AG09309 (cell line): Measurements from ENCODE around the gene CLEC10A.

Experiments used
- DNase-seq: peaks from one replicate; pipeline ENCODE4 v3.0.0-alpha.2; 2010; ENCODE audit warnings: low read depth
- H3K4me3 ChIP-seq: 2 replicates; pipeline ENCODE4 v1.5.1; 2011; ENCODE audit warnings: mild to moderate bottlenecking, low read depth, low read length, moderate library complexity; ENCODE audit not compliant: control insufficient read depth
- TF ChIP-seq, protein P1 (sequence below): IDR thresholded peaks from 2 replicates; pipeline ENCODE4 v1.5.1; 2011; ENCODE audit warnings: mild to moderate bottlenecking, low read depth, low read length, inconsistent platforms; ENCODE audit not compliant: insufficient read depth, control insufficient read depth; ENCODE audit errors: missing control alignments

The CLEC10A gene

DNA sequence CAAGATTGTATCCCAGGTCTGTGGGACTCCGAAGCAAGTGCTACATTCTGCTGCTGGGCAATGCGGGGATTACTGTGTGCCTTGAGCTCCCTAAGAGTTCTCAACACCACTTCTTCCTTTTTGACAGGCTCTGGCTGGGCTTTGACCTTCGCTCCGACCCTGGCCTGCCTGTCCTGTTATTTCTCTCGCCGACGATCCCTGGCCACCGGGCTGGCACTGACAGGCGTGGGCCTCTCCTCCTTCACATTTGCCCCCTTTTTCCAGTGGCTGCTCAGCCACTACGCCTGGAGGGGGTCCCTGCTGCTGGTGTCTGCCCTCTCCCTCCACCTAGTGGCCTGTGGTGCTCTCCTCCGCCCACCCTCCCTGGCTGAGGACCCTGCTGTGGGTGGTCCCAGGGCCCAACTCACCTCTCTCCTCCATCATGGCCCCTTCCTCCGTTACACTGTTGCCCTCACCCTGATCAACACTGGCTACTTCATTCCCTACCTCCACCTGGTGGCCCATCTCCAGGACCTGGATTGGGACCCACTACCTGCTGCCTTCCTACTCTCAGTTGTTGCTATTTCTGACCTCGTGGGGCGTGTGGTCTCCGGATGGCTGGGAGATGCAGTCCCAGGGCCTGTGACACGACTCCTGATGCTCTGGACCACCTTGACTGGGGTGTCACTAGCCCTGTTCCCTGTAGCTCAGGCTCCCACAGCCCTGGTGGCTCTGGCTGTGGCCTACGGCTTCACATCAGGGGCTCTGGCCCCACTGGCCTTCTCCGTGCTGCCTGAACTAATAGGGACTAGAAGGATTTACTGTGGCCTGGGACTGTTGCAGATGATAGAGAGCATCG is 41.8 kb downstream of the CLEC10A start:
- TF ChIP-seq, protein P1, sequence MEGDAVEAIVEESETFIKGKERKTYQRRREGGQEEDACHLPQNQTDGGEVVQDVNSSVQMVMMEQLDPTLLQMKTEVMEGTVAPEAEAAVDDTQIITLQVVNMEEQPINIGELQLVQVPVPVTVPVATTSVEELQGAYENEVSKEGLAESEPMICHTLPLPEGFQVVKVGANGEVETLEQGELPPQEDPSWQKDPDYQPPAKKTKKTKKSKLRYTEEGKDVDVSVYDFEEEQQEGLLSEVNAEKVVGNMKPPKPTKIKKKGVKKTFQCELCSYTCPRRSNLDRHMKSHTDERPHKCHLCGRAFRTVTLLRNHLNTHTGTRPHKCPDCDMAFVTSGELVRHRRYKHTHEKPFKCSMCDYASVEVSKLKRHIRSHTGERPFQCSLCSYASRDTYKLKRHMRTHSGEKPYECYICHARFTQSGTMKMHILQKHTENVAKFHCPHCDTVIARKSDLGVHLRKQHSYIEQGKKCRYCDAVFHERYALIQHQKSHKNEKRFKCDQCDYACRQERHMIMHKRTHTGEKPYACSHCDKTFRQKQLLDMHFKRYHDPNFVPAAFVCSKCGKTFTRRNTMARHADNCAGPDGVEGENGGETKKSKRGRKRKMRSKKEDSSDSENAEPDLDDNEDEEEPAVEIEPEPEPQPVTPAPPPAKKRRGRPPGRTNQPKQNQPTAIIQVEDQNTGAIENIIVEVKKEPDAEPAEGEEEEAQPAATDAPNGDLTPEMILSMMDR = no peak
- H3K4me3 ChIP-seq = no peak overlapping the region
- DNase-seq = no peak

DNA sequence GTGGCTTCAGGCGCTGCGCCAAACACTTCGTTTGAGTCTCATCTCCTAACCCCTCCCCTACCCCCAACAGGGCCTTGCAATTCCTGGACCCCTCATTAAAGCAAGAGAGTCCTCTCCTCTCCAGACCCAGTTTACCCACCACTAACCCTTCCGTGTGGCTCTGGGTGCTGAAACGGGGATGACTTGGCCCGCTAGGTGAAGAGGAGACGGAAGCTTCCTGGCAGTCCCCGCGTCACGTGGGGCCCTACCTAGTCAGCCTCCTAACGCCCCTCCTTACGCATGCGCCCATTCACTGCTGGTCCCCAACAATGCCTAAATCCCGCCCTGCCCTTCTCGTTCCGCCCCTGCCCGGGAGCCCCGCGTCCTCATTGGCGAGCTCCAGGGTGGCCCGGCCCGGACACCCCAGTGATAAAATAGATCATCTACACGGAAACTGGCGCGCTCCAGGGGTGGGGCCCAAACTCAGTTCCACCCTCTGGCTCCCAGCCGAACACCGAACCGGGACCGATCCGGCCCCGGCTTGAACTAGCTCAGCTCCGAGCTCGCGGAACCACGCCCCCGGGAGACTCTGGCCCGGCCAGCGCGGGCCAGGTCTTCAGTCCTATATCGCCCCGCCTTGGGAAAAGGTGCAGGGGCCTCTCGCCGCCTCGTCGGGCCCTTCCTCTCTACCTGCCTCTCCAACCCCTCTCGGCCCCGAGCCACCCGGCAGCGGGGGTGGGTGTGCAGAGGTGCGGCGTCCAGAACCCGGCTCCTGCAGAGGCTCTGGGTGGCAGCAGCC is 44.3 kb downstream of the CLEC10A start, which contains the start of gene SLC16A13:
Gene SLC16A13, plus strand, starts transcription at position 425 of the 778 bp plus-strand sequence. CDS start 368 bp downstream, outside the sequence.
- DNase-seq = peak; percentile 81
- peak within 1 kb of the TSS; percentile 94 for H3K4me3 ChIP-seq
- TF ChIP-seq, protein P1 = no peak

DNA sequence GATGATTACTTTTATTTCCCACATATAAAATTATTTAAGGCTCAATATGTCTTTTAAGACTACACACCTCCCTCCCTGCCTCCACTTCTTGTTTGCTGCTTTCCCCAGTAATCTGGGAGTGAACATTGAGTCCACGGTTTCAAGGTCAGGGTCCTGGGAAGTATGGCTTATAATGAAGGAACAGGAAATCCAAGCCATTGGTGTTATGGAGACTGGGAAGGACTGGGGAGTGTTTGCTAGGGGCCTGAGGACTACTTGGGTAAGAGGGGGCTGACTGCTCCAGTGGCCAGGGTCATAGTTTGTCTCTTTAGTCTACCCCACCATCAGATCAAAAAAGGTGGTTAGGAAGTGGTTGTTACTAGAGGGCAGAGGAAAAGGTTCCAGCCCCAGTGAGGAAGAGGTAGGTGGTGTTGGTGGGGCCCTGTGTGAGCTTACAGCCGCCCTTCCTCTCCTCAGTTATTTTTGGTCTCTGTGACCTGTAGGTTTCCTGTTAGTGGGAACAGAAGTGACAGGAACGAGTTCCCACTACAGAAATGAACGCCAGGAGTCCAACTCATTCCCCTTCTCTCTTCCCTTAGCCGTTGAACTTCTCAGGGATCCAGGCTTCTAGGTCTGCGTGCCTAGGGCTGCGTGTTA is 45.0 kb downstream of the CLEC10A start:
- H3K4me3 ChIP-seq = peak overlapping the region; percentile 94
- no peak for DNase-seq
- TF ChIP-seq, protein P1 = no peak

DNA sequence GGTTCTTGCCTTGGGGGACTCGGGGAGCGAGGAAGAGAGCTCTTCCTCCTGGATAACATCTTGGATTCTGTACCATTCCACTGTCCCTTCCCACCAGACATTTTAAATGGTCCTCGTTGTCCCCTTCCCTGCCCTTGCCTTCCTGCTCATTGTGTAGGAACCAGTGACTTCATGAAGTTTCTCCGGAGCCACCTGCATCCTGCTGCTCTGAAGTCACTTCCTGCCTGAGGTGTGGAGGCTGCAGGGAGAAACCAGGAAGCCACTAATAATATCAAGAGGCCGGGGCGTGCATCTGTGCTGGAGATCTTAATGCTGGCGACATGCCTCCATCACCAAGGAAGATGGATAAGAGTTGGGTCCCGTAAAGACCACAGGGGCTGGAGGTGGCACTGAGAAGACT is 50.4 kb downstream of the CLEC10A start:
- H3K4me3 ChIP-seq = no peak overlapping the region
- DNase-seq = no peak
- TF ChIP-seq, protein P1 = no peak

DNA sequence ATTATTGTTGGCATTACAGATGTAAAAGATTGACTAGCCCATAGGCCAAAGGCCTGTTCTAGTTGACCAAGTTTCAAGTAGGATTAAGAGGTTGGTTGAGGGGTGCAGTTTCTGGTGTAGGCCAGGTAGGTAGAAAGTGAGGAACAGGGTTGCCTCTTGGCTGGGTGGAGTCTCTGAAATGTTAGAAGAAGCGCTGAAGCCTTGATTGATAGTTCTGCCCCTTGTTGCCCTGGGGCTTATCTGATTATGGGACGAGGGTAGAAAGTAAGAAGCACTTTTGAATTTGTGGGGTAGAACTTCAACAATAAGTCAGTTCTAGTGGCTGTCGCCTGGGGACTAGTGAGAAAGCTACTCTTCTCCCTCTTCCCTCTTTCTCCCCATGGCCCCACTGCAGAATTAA is 51.0 kb downstream of the CLEC10A start:
- no peak overlapping the region for H3K4me3 ChIP-seq
- TF ChIP-seq, protein P1 = no peak
- DNase-seq = no peak

DNA sequence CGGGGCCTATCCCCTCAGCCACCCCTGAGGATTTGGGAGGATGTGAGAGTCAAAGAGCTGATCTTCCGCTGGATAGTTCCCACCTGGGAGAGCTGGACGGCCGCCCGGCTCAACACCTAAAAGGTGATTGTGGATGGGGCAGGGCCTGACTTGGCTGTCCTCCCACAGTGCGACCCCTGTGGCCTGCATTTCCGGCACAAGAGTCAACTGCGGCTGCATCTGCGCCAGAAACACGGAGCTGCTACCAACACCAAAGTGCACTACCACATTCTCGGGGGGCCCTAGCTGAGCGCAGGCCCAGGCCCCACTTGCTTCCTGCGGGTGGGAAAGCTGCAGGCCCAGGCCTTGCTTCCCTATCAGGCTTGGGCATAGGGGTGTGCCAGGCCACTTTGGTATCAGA is 52.7 kb downstream of the CLEC10A start:
- no peak for DNase-seq
- no peak overlapping the region for H3K4me3 ChIP-seq
- TF ChIP-seq, protein P1 = no peak
